Osteocyte (in vitro differentiated cells): ENCODE measurements around the gene MYO1G. TPM values are rescaled to one million over a fixed set of nuclear protein-coding genes. Genes with fewer than 3 reads are reported as not detected.
A peak's percentile ranks its signal among the peaks of the same experiment; 100 is the strongest.

Experiments
- DNase-seq: peaks from one replicate; pipeline ENCODE4 v3.0.0; 2021; ENCODE audit warnings: mixed read lengths; ENCODE audit not compliant: unreplicated experiment; ENCODE audit errors: extremely low spot score
- H3K27ac Mint-ChIP-seq: one replicate; pipeline ENCODE4 v1.8.0; 2021; ENCODE audit warnings: mild to moderate bottlenecking, mixed read lengths; ENCODE audit not compliant: unreplicated experiment
- H3K27me3 Mint-ChIP-seq: one replicate; pipeline ENCODE4 v1.8.0; 2021; ENCODE audit warnings: mixed read lengths; ENCODE audit not compliant: unreplicated experiment
- H3K36me3 Mint-ChIP-seq: one replicate; pipeline ENCODE4 v1.8.0; 2021; ENCODE audit warnings: mixed read lengths; ENCODE audit not compliant: unreplicated experiment
- H3K4me1 Mint-ChIP-seq: one replicate; pipeline ENCODE4 v1.8.0; 2021; ENCODE audit warnings: mixed read lengths; ENCODE audit not compliant: unreplicated experiment
- H3K4me3 Mint-ChIP-seq: one replicate; pipeline ENCODE4 v1.8.0; 2021; ENCODE audit warnings: mild to moderate bottlenecking, moderate library complexity, mixed read lengths; ENCODE audit not compliant: unreplicated experiment
- H3K9me3 Mint-ChIP-seq: one replicate; pipeline ENCODE4 v1.8.0; 2021; ENCODE audit warnings: mixed read lengths; ENCODE audit not compliant: unreplicated experiment
- total RNA-seq: library from RNA; stranded (reverse); gene quantifications from 2 replicates; pipeline ENCODE4 v1.2.1, GENCODE V29; 2021
- TF ChIP-seq, protein P1 (sequence below): fragments of 200-600 bp; sonication (generic); IDR thresholded peaks from 2 replicates; pipeline ENCODE4 v1.5.0; 2021; ENCODE audit warnings: antibody characterized with exemption, mild to moderate bottlenecking, moderate library complexity

The MYO1G gene
- total RNA-seq, 1 donor from 2014 or later: 0.05 TPM

GRCh38 chr7:44982970-44983369, 4.2 kb upstream of the MYO1G start:
- no peak overlapping the region for H3K27ac Mint-ChIP-seq
- TF ChIP-seq, protein P1, sequence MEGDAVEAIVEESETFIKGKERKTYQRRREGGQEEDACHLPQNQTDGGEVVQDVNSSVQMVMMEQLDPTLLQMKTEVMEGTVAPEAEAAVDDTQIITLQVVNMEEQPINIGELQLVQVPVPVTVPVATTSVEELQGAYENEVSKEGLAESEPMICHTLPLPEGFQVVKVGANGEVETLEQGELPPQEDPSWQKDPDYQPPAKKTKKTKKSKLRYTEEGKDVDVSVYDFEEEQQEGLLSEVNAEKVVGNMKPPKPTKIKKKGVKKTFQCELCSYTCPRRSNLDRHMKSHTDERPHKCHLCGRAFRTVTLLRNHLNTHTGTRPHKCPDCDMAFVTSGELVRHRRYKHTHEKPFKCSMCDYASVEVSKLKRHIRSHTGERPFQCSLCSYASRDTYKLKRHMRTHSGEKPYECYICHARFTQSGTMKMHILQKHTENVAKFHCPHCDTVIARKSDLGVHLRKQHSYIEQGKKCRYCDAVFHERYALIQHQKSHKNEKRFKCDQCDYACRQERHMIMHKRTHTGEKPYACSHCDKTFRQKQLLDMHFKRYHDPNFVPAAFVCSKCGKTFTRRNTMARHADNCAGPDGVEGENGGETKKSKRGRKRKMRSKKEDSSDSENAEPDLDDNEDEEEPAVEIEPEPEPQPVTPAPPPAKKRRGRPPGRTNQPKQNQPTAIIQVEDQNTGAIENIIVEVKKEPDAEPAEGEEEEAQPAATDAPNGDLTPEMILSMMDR: no peak
- no peak overlapping the region for H3K4me3 Mint-ChIP-seq
- H3K27me3 Mint-ChIP-seq: no peaks in the 10 kb centered on the region
- H3K36me3 Mint-ChIP-seq: peaks cover 22% of the 10 kb centered on the region
- DNase-seq: no peak
- H3K4me1 Mint-ChIP-seq: peaks cover 57% of the 10 kb centered on the region
- no peaks in the 10 kb centered on the region for H3K9me3 Mint-ChIP-seq

DNA sequence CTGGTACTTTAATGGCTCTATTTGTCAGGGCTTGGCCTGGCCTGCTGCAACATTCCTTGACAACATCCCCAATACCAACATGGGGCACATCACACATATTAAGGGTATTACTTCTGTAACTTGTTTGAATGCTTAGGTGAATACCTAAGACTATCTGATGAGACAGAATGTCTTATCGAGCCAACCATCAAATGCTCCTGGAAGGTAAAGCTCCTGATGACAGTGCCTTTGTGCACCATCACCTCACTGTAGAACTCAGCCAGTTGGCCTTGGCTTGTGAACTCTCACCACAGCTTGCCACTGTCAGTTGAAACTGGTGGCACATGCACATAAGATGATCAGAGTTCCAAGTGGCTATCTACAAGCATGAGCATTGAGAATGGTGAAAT, 3.7 kb upstream of the MYO1G start:
- H3K4me1 Mint-ChIP-seq: peaks cover 61% of the 10 kb centered on the region

GRCh38 chr7:44981035-44981706, 2.4 kb upstream of the MYO1G start:
- H3K4me1 Mint-ChIP-seq: peaks cover 55% of the 10 kb centered on the region
- no peak overlapping the region for H3K4me3 Mint-ChIP-seq
- no peaks in the 10 kb centered on the region for H3K27me3 Mint-ChIP-seq
- peak overlapping the region; percentile 68 for H3K27ac Mint-ChIP-seq
- DNase-seq: no peak
- TF ChIP-seq, protein P1: no peak
- peaks cover 22% of the 10 kb centered on the region for H3K36me3 Mint-ChIP-seq
- no peaks in the 10 kb centered on the region for H3K9me3 Mint-ChIP-seq

More for the DNA sequence above, 3.7 kb upstream of the MYO1G start:
- DNase-seq: no peak
- TF ChIP-seq, protein P1: no peak
- H3K27ac Mint-ChIP-seq: no peak overlapping the region
- no peaks in the 10 kb centered on the region for H3K27me3 Mint-ChIP-seq
- no peak overlapping the region for H3K4me3 Mint-ChIP-seq
- H3K9me3 Mint-ChIP-seq: no peaks in the 10 kb centered on the region
- peaks cover 22% of the 10 kb centered on the region for H3K36me3 Mint-ChIP-seq

- peaks cover 48% of the 10 kb centered on the region for H3K4me1 Mint-ChIP-seq
- no peak for DNase-seq
- no peak overlapping the region for H3K4me3 Mint-ChIP-seq
- H3K27ac Mint-ChIP-seq: peak overlapping the region; percentile 68
- no peaks in the 10 kb centered on the region for H3K9me3 Mint-ChIP-seq
- H3K27me3 Mint-ChIP-seq: no peaks in the 10 kb centered on the region
- H3K36me3 Mint-ChIP-seq: peaks cover 22% of the 10 kb centered on the region
- TF ChIP-seq, protein P1: no peak
These were observed 1.7 kb upstream of the MYO1G start for GRCh38 chr7:44980393-44981034.
